HG03457 (cell line): Measurements from ENCODE around the gene TP53RK.

Source experiments
- ATAC-seq: cut with Tn5 transposase; IDR thresholded peaks from one replicate; pipeline ENCODE4 v1.9.1; 2021; ENCODE audit warnings: moderate number of reproducible peaks; ENCODE audit not compliant: unreplicated experiment

Gene TP53RK

DNA sequence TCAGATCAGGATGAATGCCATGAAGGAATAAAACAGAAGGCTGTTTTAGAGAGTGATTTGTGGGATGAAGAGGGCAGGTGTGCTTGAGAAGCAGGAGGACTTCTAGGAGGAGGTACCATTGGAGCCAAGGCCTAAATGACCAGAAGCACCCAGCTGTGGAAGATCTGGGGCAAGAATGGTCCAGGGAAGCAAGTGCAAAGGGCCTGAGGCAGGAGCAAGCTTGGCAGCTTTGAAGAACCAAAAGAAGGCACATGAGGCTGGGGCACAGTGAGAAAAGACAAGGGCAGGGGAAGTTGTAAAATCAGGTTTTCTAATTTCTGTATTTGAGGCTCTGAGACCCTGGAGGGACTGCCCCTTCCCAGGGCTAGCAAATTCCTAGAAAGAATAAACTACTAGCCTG lies 47.8 kb downstream of the TP53RK start:
- no peak for ATAC-seq

DNA sequence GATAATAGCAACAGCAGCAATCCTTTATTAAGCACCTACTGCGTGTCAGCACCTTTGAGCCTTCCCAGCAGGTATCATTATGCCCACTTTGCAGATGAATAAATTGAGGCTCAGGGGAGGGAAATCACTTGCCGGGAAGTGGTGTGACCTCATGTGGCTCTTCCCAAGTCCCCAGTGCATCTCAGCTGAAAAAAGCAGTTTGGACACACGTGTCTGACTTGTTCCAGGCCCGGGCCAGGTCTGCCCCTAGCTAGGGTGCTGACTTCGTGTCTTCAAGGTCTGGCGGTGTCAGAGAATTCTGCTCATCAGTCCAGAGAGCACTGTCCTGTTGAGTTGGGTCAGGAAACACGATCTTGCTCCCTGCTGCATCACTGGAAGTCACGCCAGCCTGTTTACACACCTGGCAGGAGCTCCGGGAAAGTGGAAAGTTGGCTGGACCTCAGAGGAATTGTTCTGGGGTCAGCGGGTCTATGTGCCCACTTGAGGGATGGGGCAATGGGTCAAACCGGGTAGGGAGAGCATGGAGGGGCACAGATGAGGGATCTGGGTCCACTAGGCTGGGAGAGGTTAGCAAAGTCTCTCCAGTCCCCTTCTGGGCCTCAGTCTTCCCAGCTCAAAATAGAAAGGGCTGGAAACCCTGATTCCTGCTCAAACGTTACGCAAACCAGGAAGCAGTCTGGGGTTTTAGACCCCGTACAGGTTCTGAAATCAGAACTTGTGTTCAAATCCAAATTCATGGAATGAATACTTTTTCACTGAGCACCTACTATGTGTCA lies 48.5 kb downstream of the TP53RK start:
- ATAC-seq = no peak

DNA sequence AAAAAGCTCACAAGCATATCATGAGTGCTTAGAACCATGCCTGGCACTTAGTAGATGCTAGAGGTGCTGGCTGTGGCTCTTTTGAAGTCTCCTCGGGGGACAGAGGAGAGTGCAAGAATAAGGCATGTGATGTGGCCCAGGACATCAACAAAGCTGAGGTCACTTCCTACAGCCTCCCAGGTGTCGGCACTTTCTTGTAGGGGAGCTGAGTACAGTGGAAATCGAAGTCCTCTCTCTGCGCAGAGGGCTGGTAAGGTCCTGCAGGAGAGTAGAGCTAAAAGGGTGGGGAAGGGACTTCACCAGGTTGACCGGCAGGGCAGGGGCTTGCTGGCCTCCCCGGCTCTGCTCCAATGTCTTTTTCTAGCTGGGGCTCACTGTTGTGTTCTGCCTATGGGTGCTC lies 49.2 kb downstream of the TP53RK start:
- no peak for ATAC-seq

DNA sequence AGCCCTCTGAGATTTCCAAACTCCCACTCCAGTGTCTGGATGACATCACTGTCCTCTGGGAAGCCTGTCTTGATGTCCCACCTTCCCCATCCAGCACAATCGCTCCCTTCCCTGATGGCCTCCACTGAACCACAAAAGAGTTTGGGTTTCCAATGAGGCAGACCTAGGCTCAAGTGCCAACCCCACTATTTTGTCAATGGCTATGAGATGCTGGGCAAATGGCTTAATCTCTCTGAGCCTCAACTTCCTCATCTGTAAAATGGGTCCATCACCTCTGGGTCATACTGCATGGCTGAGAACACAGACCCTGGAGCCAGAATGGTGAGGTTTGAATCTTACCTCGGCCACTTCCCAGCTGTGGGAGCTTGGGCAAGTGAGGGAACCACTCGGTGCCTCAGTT lies 49.7 kb downstream of the TP53RK start:
- ATAC-seq = no peak

DNA sequence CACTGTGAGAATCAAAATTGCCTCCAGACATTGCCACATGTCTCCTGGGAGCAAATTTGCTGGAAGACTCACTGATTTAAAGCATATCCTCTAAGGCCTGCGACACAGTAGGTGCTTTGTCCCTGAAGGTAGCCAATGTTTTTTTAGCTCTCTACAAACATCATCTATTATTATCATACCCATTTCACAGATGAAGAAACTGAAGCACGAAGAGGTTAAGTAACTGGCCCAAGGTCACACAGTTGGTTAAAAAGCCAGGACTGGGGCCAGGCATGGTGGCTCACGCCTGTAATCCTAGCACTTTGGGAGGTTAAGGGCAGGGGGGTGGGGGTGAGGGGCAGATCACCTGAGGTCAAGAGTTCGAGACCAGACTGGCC lies 50.4 kb downstream of the TP53RK start:
- ATAC-seq = no peak

DNA sequence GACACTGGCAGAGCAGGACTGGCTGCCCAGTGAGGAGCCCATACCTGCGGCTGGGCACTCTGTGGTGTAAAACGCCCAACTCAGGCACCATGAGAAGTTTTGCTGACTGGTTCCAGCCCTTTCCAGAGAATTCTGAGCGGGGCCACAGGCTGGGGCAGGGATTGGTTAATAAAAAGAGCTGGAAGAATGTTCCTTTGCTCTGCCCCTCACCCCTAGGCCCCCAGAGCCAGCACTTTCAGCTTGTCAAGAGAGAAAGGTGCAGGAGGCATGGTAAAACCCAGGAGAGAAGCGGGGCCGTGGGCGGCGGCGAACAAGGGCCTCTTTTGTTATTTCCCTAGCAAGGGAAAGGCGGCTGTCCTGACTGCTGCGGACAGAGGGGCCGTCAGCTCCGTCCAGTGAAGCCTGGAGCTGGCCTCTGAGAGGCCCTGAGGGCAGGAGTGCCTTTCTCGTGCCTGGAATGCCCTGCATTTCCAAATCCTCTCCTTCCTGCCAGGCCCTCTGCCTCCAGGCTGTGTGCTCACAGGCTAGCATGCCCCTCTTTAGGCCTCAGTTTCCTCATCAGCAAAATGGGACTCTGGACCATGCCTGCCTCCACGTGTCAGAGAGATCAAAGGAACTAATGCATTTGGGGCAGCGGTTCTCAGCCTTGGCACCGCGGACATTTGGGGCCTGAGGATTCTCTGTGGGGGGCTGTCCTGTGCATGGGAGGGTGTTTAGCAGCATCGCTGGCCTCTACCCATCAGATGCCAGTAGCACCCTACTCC lies 50.9 kb downstream of the TP53RK start:
- ATAC-seq = no peak

DNA sequence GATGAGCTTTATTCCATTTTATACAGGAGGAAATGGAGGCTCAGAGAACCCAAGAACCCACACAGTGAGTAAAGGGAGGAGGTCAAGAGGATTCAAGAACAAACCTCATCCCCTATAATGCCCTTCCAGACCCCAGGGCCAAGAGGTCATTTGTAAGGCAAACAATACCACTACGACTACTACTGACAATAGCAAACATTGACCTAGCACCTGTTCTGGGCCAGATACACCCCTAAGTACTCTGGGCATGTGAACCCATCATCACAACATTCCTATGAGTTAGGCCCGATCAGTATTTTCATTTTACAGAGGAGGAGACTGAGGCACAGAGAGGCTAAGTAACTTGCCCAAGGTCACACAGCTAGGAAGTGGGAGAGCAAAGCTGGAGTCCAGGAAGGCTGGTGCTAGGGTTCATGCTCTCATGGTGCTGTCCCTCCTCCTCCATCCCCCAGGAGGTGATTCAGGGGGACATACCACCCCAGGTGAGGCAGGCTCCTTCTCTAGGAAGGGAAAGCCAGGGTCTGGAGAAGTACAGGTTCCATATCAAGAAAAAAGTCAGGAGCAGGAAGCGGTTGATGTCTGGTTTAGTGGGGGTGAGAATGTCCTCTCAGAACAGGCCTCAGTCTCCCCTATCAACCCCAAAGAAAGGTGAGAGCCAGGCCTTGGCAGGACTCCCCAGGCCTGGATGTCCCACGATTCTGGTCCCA lies 51.7 kb downstream of the TP53RK start:
- no peak for ATAC-seq

DNA sequence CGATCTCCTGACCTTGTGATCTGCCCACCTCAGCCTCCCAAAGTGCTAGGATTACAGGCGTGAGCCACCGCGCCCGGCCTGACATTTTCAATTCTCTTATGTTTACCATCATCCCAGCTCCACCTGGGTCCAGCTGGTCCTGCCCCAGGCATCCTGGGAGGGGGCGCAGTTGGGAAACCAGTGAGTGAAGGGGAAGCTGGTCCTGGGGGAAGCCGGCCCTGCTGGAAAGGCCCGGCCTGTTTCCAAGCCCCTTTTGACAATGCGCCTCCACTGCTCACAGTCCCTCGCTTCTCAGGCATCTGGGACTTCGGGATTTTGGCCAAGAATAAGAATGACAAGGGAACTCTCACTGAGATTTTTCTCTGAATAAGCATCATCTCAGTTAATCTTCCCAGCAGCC lies 52.2 kb downstream of the TP53RK start:
- no peak for ATAC-seq

DNA sequence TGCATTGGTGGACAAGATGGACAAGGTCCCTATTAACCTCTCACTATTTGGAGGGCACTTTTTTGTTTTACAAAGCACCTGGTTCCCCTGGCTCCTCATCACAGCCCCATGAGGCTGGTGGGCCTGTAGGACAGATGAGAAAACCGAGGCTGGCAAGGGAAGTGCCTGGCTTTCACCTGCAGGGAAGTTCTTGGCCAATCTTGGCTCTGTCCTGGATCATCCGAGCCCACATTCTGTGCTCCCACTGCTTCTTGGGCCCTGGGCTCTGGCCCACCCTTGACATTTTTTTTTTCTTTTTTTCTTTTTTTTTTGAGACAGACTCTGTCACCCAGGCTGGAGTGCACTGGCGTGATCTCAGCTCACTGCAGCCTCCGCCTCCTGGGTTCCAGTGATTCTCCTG lies 52.7 kb downstream of the TP53RK start:
- no peak for ATAC-seq

DNA sequence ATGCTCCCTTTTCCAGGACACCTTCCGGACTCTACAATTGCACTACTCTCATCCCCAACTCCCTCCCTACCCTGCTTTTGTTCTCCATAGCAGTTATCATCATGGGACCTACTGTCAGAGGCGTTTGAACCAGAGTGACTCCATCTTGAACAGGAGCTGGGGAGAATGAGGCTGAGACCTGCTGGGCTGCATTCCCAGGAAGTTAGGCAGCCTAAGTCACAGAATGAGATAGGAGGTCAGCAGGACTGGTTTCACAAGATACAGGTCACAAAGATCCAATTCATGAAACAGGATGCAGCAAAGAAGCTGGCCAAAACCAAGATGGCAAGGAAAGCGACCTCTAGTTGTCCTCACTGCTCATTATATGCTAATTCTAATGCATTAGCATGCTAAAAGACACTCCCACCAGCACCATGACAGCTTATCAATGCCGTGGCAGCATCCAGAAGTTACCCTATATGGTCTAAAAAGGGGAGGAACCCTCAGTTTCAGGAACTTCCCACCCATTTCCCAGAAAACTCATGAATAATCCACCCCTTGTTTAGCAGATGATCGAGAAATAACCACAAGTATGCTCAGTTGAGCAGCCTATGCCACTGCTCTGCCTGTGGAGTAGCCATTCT lies 53.6 kb downstream of the TP53RK start:
- ATAC-seq = no peak

DNA sequence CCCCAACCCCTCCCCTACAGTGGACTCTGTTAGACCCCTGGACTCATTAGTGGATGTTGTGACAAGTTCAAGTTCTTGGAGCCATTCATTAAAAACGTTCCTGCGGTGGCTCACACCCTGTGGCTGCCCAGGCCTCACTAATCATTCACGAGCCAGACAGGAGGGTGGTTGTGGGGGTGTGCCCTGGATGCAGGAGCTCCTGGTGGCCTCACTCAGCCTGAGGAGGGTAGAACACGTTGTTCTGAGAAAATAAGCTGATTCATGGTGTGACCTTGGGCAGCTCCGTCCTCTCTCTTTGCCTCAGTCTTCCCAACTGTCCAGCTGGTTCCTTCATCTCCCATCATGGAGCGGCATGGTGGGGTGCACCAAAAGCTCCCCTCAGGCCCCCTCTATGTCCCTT lies 54.7 kb downstream of the TP53RK start:
- no peak for ATAC-seq
